Uterus (tissue), 4 donors: ENCODE data around the gene FUT8. TPM values are rescaled to one million over a fixed set of nuclear protein-coding genes. Genes with fewer than 3 reads are reported as not detected.

ENCODE experiments used
- DNase-seq, 2 donors: peaks; one replicate each; pipeline ENCODE4 v3.0.0-alpha.2; 2019 to 2020
- H3K27ac ChIP-seq, 2 donors: fragments of 200-600 bp; sonication (generic); 1 replicate in 1 of 2; 2 replicates in 1 of 2; pipeline ENCODE4 v1.5.1; 2016 to 2018
- H3K27me3 ChIP-seq, 2 donors: fragments of 200-600 bp; sonication (generic); one replicate each; pipeline ENCODE4 v1.5.1; 2018 to 2019; ENCODE audit warnings: control low read depth in 1 of 2
- H3K36me3 ChIP-seq, 2 donors: fragments of 200-600 bp; sonication (generic); one replicate each; pipeline ENCODE4 v1.5.1; 2019; ENCODE audit warnings: control low read depth in 1 of 2
- H3K4me1 ChIP-seq, 2 donors: fragments of 200-600 bp; sonication (generic); one replicate each; pipeline ENCODE4 v1.5.1; 2018 to 2019; ENCODE audit warnings: control low read depth in 1 of 2
- H3K4me3 ChIP-seq, 2 donors: fragments of 200-600 bp; sonication (generic); 1 replicate in 1 of 2; 2 replicates in 1 of 2; pipeline ENCODE4 v1.5.1; 2018 to 2019; ENCODE audit warnings: mild to moderate bottlenecking in 1 of 2
- H3K9me3 ChIP-seq, 2 donors: fragments of 200-600 bp; sonication (generic); one replicate each; pipeline ENCODE4 v1.5.1; 2019; ENCODE audit warnings: control low read depth in 1 of 2
- CTCF ChIP-seq, 4 experiments: fragments of 200-600 bp in 2 of 4; fragments of 450-650 bp in 2 of 4; sonication (generic) in 2 of 4; IDR thresholded peaks; one replicate each; pipeline ENCODE4 v1.5.1; 2016 to 2019; ENCODE audit warnings: antibody characterized with exemption in 4 of 4, mild to moderate bottlenecking in 2 of 4, moderate library complexity in 1 of 4
- POLR2A ChIP-seq, 2 donors: fragments of 450-650 bp; IDR thresholded peaks; one replicate each; pipeline ENCODE4 v1.6.1; 2016; ENCODE audit warnings: antibody characterized with exemption in 2 of 2, mild to moderate bottlenecking in 1 of 2, moderate library complexity in 1 of 2
- intact Hi-C: fragments of 100-400 bp; cut with DNase I; formaldehyde crosslinking; loops from one replicate; pipeline ENCODE4 v1.15.1; 2023; ENCODE audit warnings: low total_unique reads
- total RNA-seq, 4 donors: library from RNA; depleted of rRNA in 3 of 4; stranded (reverse); fragments of >200 nt in 3 of 4; gene quantifications; one replicate each; pipeline versions ENCODE4 v1.1.0 to v1.2.4, GENCODE V29; 2014 to 2023
- donor health status: DM: yes; HTN: yes; CAD: no.

Gene FUT8
- total RNA-seq, 4 donors from 2014 or later = 39.2 to 57.6 (median 51.8) TPM

GRCh38 chr14:65499138-65499537 lies 86.6 kb downstream of the FUT8 start:
- Histone ChIP-seq H3K27me3 (no peaks in the 10 kb centered on the region), H3K4me3 (no peak overlapping the region), H3K4me1 (no peaks in the 10 kb centered on the region), H3K9me3 (no peaks in the 10 kb centered on the region), H3K27ac (no peak overlapping the region), H3K36me3 (no peaks in the 10 kb centered on the region)
- DNase-seq = no peak
- TF ChIP-seq POLR2A (IDR thresholded peaks at IDR 0.05) = no peak
- no peak for TF ChIP-seq CTCF (IDR thresholded peaks at IDR 0.05)
- intact Hi-C loops = no loop called here

GRCh38 chr14:65500075-65500474 lies 87.5 kb downstream of the FUT8 start:
- H3K27ac ChIP-seq = no peak overlapping the region
- H3K4me1 ChIP-seq = no peaks in the 10 kb centered on the region
- intact Hi-C loops = no loop called here
- H3K36me3 ChIP-seq = no peaks in the 10 kb centered on the region
- TF ChIP-seq CTCF (IDR thresholded peaks at IDR 0.05) (no peak), POLR2A (IDR thresholded peaks at IDR 0.05) (no peak)
- no peaks in the 10 kb centered on the region for H3K27me3 ChIP-seq
- H3K4me3 ChIP-seq = no peak overlapping the region
- no peaks in the 10 kb centered on the region for H3K9me3 ChIP-seq
- no peak for DNase-seq

DNA sequence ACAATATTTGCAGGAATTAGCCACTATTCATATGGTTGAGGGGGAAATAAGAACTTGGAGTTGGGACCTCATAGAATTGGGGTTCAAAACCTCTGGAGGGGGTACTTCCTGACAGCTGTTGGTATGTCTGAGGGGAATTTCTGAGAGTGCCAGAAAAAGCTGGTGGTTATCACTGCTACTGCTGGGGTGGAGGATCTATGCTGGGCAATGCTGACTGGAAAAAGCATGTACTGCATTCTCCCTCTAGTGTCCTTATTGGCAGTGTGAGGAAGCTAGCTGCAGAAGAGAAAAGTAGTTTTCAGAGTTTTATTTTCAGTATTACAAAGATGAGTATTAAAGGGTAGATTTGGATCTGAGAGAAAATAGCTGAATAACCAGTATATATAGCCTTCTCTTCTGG lies 88.8 kb downstream of the FUT8 start:
- Histone ChIP-seq H3K27me3 (no peaks in the 10 kb centered on the region), H3K36me3 (no peaks in the 10 kb centered on the region), H3K27ac (no peak overlapping the region), H3K4me1 (no peaks in the 10 kb centered on the region), H3K9me3 (no peaks in the 10 kb centered on the region), H3K4me3 (no peak overlapping the region)
- no peak for TF ChIP-seq CTCF (IDR thresholded peaks at IDR 0.05)
- no peak for TF ChIP-seq POLR2A (IDR thresholded peaks at IDR 0.05)
- intact Hi-C loops = no loop called here
- DNase-seq = no peak

- H3K9me3 ChIP-seq = no peaks in the 10 kb centered on the region
Observed at GRCh38 chr14:65502676-65503124, 90.2 kb downstream of the FUT8 start.

DNA sequence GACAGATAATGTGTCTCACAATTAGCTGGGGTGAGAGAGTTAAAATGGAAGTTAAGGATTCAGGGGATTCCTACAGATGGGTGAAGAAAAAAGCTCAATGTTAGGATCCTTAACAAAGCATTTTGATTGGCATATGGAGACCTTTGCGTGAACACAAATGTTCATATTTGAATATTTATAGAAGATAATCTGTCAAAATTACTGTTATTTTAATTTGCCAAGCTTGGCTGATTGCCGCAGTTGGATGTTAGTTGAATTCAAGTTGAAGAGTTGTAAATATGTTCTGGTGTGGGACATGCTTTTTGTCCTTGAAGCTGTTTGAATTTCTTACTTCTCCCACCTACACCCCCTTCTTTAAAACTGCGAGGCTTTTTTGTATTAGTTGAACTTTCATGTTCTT lies 91.2 kb downstream of the FUT8 start:
- no peaks in the 10 kb centered on the region for H3K27me3 ChIP-seq
- H3K4me3 ChIP-seq = no peak overlapping the region
- no peaks in the 10 kb centered on the region for H3K36me3 ChIP-seq
- TF ChIP-seq CTCF (IDR thresholded peaks at IDR 0.05) = no peak
- intact Hi-C loops = no loop called here
- H3K9me3 ChIP-seq = no peaks in the 10 kb centered on the region
- H3K4me1 ChIP-seq = no peaks in the 10 kb centered on the region
- DNase-seq = no peak
- H3K27ac ChIP-seq = no peak overlapping the region

More at GRCh38 chr14:65502676-65503124, 90.2 kb downstream of the FUT8 start:
- Histone ChIP-seq H3K27ac (no peak overlapping the region), H3K36me3 (no peaks in the 10 kb centered on the region), H3K4me3 (no peak overlapping the region), H3K4me1 (no peaks in the 10 kb centered on the region), H3K27me3 (no peaks in the 10 kb centered on the region)
- no peak for DNase-seq
- no peak for TF ChIP-seq POLR2A (IDR thresholded peaks at IDR 0.05)
- no peak for TF ChIP-seq CTCF (IDR thresholded peaks at IDR 0.05)
- intact Hi-C loops = no loop called here
